ENCODE results near the gene CFAP54.

The CFAP54 gene

GRCh38 chr12:96812153-96812552 lies 322.8 kb downstream of the CFAP54 start:
- no peak overlapping the region for H3K4me3 ChIP-seq (ENCODE audit: low read depth, low read length)
- TF ChIP-seq SCRT2 (tag by site-specific recombination; IDR thresholded peaks at IDR 0.05): no peak
- no peak for TF ChIP-seq ZNF416 (tag by site-specific recombination; IDR thresholded peaks at IDR 0.05)
- no peak for TF ChIP-seq EGR2 (tag by site-specific recombination; IDR thresholded peaks at IDR 0.05; ENCODE audit: low read depth)
- no peak for TF ChIP-seq REPIN1 (tag by site-specific recombination; IDR thresholded peaks at IDR 0.05; ENCODE audit: low read depth)
- TF ChIP-seq ZNF211 (tag by site-specific recombination; IDR thresholded peaks at IDR 0.05; ENCODE audit: low read depth): no peak
- TF ChIP-seq ZNF223 (tag by site-specific recombination; IDR thresholded peaks at IDR 0.05): no peak
- no peak for TF ChIP-seq GLIS2 (tag by site-specific recombination; IDR thresholded peaks at IDR 0.05)
- CTCF ChIA-PET: no interaction called here

GRCh38 chr12:96814200-96814599 lies 324.8 kb downstream of the CFAP54 start:
- no peaks in the 10 kb centered on the region for H3K36me3 ChIP-seq (ENCODE audit: control insufficient read depth in 2 of 2, insufficient read depth in 1 of 2, low read length in 2 of 2)
- H3K4me1 ChIP-seq (ENCODE audit: control insufficient read depth, insufficient read depth, low read length): no peaks in the 10 kb centered on the region
- ChIA-PET POLR2A (no interaction called here), CTCF (no interaction called here)
- TF ChIP-seq ZBTB21 (tag by site-specific recombination; IDR thresholded peaks at IDR 0.05) (no peak), ZNF621 (tag by site-specific recombination; IDR thresholded peaks at IDR 0.05) (no peak), ZSCAN4 (tag by site-specific recombination; IDR thresholded peaks at IDR 0.05) (no peak), ZNF501 (tag by site-specific recombination; IDR thresholded peaks at IDR 0.05) (no peak), OSR2 (tag by site-specific recombination; IDR thresholded peaks at IDR 0.05) (no peak), ZNF580 (tag by site-specific recombination; IDR thresholded peaks at IDR 0.05) (no peak), KLF1 (tag by site-specific recombination; IDR thresholded peaks at IDR 0.05) (no peak), ZNF791 (tag by site-specific recombination; IDR thresholded peaks at IDR 0.05) (no peak), ZNF175 (tag by site-specific recombination; IDR thresholded peaks at IDR 0.05) (no peak), ZNF529 (tag by site-specific recombination; IDR thresholded peaks at IDR 0.05; ENCODE audit: insufficient replicate concordance) (no peak), ZNF670 (tag by site-specific recombination; IDR thresholded peaks at IDR 0.05; ENCODE audit: low read depth) (no peak), ZNF426 (tag by site-specific recombination; IDR thresholded peaks at IDR 0.05) (no peak), ZNF16 (tag by site-specific recombination; IDR thresholded peaks at IDR 0.05; ENCODE audit: low read depth) (no peak), ZNF785 (tag by site-specific recombination; IDR thresholded peaks at IDR 0.05) (no peak), ZNF398 (tag by site-specific recombination; IDR thresholded peaks at IDR 0.05) (no peak), PRDM10 (tag by site-specific recombination; IDR thresholded peaks at IDR 0.05) (no peak), SP2 (tag by site-specific recombination; IDR thresholded peaks at IDR 0.05) (no peak)
- H3K4me3 ChIP-seq (ENCODE audit: low read depth, low read length): no peak overlapping the region
- H3K27ac ChIP-seq (ENCODE audit: extremely low read depth, low read depth, low read length): no peak overlapping the region
- H3K9me3 ChIP-seq (ENCODE audit: control insufficient read depth, insufficient read depth, low read depth, low read length): no peaks in the 10 kb centered on the region

More at GRCh38 chr12:96812153-96812552, 322.8 kb downstream of the CFAP54 start:
- Histone ChIP-seq H3K9me3 (ENCODE audit: control insufficient read depth, insufficient read depth, low read depth, low read length) (no peaks in the 10 kb centered on the region), H3K36me3 (ENCODE audit: control insufficient read depth in 2 of 2, insufficient read depth in 1 of 2, low read length in 2 of 2) (no peaks in the 10 kb centered on the region), H3K27ac (ENCODE audit: extremely low read depth, low read depth, low read length) (no peak overlapping the region), H3K4me1 (ENCODE audit: control insufficient read depth, insufficient read depth, low read length) (no peaks in the 10 kb centered on the region)
- POLR2A ChIA-PET: no interaction called here
